GM21367 (cell line): ENCODE results near the gene POLR3E.
"Not testable (repeated sequence)": the region's sequence is repeated elsewhere in the genome, so short reads cannot be mapped to it uniquely, and the experiment has no call there.

Experiments used
- ATAC-seq: cut with Tn5 transposase; IDR thresholded peaks from one replicate; pipeline ENCODE4 v1.9.1; 2021; ENCODE audit not compliant: unreplicated experiment

The POLR3E gene

DNA sequence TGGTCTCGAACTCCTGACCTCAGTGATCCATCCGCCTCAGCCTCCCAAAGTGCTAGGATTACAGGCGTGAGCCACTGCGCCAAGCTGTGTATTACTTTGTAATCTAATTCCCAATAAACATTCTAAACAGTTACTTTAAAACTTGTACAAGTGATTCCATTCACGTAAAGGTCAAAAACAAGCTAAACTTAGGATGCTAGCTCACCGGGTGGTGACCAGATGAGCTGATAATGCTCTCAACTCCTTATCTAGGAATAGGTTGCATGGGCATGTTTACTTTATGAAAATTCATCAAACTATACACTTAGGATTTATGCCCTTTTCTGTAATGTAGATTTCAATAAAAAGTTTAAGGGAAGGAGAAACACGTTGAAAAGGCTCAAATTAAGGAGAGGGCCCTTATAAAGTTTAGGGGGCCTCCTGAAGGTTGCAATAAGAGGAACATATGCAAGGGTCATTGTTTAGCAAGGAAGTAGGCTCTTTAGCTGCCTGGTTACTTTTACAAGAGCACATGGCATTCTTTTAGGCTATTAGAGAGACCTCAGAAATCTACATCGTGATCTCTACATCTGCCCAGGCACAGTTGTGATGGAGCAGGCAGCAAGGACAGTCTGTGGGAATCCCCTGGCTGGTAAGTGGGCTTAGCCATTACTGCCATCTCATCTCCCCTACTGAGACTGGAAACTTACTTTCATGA, 63.9 kb downstream of the POLR3E start:
- ATAC-seq, result no peak

DNA sequence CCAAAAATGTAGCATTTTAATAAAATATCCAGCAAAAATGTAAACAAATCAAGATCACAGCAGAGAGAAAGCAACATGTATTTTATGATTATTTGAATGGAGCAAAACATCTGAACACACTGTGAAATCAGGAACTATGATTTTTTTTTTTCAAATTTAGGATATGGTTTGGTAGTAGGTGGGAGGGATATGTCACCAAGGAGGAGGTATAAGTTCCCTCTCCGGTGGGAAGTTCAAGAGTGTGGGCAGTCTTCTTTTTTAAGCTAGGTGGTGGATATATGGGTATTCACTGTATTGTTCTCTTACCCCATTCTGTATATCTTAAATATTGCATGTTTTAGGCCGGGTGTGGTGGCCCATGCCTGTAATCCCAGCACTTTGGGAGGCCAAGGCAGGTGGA, 67.0 kb downstream of the POLR3E start:
- ATAC-seq, result no peak

DNA sequence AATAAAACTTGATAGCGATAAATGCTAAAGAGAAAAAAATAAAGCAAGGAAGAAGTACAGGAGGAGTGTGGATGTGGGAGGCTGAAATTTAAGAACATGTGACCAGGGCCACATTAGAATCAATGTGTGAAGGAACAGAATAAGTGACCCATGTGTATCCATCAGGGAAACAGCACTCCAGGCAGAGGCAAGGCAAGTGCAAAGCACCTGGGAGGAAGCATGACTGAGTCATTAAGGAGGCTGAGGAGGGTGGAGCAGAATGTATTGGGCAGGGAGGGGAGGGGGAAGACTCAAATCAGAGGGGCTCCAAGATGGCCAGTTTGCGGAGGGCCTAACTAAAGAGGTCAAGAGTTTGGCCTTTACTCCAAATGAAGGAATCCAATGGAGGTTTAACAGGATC, 69.2 kb downstream of the POLR3E start:
- no peak for ATAC-seq

DNA sequence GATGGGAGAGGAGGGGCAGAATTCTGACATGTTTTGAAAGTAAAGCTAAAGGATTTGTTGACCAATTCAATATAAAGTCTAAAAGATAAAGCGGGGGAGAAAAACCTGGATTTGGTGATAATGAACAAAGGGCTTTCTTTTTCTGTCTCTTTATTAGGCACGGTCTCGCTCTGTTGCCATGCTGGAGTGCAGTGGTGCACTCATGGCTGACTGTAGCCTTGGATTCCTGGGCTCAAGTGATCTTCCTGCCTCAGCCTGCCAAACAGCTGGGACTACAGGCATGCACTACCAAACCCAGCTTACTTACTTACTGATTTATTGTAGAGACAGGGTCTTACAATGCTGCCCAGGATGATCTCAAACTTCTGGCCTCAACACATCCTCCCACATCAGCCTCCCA, 69.7 kb downstream of the POLR3E start:
- no peak for ATAC-seq

DNA sequence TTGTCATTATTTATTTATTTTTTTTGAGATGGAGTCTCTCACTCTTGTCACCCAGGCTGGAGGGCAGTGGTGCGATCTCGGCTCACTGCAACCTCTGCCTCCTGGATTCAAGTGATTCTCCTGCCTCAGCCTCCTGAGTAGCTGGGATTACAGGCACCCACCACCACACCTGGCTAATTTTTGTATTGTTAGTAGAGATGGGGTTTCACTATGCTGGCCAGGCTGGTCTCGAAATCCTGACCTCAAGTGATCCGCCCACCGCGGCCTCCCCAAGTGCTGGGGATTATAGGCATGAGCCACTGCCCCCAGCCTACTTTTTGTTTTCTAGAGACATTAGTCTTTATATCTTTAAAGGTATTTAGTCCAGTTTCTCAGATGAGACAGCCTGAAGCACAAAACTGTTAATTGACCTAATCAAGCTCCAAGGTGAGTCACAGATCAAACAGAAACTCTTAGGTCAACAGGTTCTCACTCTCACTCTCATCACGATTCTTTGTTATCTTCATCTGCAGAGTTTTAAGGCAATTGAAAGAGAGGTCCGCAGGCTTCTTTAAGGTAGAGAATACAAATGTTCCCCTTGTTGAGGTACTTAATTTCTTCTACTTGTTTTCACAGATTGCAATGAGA, 71.1 kb downstream of the POLR3E start:
- not testable (repeated sequence) for ATAC-seq

DNA sequence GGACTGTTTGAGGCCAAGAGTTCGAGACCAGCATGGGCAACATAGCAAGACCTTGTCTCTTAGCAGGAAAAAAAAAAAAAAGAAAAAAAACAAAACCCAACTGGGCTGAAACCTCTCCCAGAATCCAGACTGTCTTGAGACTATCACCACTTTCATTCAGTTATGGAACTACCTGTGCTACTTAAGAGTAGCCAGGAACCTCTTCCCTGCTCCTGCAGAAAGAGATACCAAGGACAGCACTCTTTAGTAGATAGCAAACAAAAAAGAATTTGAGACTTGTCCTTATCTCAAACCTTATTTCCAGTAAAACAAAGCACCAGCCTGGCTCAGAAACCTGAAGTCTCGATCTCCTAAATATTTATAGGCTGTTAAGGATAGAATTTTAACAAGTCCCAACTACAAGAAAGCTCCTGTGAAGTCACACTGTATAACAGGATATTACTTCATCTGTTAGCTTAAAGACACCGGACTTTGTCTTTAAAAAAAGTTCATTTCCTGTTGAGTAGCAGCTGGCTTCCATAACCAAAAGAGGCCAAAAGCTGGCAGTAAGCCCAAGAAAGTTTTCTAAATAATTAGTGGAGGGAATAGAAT, 72.1 kb downstream of the POLR3E start:
- ATAC-seq, result no peak

DNA sequence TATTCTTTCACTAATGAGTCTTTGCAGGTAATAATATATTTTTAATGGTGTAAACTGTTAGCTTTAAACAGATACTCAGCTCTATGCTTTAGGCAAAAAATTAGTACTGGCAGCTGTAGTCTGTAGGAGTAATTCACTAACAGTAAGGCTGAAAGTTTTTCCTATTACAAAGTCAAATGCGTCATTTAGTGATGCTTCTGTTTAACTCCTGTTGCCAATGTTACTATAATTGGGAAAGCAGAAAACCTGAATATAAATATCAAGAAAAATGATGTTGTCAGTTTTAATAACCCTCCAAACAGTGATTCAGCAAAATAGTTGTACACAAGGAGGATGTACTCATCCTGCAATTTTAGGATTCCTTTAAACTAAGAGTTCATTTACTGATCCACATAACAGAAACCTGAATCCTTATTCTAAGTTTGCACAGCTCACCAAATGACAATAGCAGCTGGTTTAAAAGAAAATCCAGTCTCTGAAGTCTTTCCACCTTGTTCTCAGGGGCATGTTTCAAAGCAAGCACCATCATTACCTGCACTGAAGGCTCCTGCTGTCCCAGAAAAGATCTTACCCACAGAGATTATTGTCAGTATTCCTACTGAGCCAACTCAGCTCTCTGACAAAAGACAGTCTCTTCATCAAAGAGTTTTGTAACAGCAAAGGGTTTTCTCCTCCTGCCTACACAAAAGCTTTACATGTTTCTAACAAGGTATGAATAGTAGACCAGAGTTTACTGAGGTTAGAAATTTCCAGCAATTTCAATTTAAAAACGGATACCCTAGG, 73.0 kb downstream of the POLR3E start:
- ATAC-seq, result no peak

DNA sequence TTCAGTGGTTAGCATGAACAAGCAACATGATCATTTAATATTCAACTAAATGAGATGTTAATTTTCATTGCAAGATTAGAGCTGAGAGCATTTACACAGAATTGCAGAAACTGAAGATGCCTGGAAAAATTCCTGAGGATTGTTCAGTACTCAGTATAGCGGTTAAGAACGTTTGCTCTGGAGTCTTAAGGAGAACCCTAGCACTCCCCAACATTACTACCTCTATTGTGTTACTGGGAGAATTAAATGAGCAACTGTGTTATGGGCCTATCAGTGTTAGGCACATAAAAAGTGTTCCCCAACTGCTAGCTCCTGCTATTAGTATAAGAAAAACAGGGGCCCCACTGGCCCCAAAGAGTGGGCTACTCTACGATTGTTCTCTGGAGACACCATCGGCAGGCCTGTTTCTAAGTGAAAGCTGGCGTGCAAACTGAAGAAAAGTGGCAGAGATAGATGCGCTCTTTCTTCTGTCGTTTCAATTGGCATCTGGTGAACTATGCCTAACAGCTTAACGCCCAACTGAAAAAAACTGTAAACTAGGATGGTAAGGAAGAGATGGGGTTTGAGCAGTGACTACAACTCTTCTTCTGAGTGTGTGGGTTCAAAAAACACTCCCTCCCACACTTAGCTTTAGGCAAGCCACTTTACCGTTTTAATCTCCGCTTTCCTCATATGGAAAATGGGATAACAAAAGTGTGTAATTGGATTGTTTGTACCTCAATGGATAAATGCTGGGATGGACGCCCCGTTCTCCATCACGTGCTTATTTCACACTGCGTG, 75.9 kb downstream of the POLR3E start:
- no peak for ATAC-seq

DNA sequence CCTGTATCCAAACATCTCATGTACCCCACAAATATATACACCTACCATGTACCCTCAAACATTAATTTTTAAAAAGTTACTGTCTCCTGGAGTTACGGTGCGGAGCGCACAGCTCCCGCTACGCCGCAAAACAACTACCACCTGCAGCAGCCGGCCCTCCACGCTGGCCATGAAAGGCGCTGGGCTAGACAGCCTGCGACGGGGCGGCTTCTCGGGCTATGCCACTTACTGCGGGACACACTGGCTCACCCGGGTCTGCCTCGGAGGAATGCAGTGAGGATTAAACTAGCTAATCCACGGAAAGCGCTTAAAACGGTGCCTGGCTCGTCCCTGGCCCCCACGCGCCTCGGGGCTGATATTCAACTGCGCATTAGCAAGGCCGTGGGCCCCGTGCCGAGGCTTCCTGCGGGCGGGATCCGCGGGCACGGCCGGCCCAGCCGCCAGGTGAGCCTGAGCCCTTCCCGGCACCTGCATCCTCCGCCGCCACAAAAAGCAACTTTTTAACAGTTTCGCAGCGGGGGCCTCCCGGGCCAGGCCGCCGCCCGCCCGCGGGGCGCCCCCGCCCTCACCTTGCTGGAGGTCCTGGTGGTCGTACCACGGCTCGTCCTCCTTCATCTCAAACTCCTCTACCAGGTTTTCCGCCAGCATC, 76.6 kb downstream of the POLR3E start:
- ATAC-seq, result peak; percentile 16

DNA sequence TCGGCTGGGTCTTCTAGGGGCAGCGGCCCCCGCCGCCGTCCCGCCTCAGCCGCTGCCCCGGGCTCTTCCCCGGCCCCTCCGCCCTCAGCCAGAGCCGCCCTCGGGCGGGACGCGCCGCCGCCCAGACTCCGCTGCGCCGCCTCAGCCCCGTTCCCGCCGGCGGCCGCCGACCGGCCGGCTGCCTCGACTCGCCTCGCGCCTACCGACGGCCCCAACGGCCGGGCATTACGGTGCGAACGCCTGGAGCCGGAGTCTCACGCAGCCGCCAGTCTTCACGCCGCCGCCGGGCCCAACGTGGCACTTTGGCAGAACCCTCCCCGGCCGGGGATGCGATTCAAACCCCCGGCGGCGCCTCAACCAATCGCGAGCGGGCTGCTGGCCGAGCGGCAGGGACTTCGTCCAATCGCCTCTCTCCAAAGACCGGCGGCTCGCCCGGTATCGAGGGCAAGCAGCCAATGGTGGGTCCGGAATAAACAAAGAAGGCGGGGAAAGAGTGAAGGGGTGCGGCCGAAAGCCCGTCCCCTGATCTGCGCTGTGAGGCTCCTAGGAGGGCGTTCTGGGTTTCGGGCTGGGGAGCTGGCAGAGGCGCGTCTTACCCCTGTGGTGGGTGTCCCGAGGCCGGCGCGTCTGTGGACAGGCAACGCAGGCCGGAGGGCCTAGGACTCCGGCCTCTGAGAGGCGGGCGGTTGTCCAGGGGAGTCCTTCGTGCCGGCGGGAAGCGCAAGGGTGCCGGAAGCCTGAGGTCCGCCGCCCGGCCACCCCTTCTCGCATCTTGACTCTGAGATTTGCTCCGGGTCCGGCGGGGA, 77.3 kb downstream of the POLR3E start, which contains the start of gene CDR2:
CDR2 (minus strand) TSS at position 309 of the 806 bp plus-strand sequence. CDS start 310 bp downstream, outside the sequence.
- ATAC-seq, result peak; percentile 78

DNA sequence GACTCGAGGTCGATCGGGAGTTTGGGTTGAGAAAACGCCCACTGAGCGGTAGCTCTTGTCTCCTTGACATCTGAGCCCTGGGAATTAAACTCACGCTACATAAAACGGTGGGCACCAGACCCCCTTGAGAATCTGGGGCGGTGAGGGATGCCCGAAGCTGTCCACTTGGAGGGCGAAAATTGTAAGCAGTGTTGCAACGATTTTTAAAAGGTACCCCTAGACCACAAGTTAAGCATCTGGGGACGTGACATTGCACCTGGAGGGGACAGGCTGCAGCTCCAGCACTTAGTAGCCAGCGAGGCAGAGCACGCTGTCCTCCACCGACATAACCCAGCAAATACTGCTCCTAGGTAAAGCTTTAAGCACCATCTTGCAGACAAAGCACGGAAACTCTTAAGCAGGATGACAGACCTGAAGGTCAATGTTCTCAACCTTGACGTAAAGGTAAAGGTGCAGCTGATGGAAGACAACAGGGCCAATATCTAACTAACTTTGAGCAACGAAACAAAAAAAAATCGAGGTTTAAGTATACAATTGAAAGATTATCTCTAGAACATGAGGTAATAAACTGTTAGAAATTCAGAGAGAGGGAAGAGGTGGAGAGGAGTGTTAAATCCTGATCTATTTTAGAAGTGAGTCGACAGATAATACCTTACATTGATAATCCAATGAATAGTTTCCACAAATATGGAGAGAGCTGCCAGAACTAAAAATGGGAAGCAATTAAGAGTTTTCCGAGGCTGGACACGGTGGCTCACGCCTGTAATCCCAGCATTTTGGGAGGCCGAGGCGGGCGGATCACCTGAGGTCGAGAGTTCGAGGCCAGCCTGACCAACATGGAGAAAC, 78.1 kb downstream of the POLR3E start:
- no peak for ATAC-seq

DNA sequence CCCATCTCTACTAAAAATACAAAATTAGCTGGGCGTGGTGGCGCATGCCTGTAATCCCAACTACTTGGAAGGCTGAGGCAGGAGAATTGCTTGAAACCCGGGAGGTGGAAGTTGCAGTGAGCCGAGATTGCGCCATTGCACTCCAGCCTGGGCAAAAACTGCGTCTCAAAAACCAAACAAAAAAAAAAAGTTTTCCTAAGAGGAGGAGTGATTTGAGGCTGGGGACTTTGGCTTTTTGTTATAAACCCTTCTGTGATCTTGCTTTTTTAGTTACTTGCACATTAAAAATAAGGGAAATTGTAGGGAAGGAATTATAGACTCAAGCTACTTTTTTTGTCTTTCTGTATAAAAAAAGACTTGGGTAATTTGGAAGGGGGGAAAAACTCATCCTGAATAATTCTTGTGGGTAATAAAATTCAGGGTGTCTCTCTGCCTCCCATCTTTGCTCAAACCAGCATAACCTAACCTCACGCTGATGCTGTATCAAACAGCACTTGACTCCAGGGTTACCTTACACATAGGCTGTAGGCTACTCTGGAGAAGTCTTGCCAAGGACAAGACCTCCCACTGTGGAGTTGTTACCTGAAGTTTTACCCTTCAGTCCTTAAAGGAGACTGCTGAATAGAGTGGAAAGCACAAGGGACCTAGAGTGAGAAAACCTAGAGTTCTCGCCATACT, 78.9 kb downstream of the POLR3E start:
- ATAC-seq, result no peak

DNA sequence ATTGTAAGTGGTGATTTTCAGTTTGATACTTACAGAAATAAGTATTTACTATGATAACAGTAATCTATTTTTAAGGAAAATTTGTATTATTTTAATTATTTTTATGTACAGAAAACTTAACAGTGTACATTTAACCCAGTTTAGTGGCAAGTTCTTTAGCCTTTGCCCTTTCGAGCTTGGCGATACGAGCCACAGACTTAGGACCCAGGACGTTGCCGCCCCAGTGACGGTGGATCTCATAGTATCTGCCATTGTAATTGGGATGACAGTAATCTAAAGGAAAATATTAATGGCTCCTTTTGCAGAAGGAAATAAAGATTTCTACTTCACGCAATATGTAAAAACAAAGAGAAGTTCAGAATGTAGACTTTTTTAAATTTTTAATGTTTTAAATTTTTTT, 82.4 kb downstream of the POLR3E start:
- no peak for ATAC-seq

DNA sequence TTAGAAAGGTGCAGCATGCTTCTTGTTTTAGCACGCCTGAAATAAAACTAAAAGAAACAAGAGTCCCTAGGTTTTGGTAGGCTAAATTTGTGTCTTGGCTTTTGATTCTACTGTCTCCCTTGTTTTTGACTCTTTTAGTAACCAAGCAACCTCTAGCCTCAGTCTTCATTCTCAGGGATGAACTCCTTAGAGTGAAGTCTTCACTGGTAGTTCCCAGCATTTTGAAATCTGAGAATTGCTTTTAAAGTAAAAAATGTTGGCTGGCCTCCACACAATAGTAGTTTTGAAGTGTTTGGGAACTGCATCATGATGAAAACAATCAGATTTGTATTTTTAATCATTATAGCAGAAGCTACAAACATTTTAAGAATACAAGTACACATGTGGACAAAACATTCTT, 83.3 kb downstream of the POLR3E start:
- ATAC-seq, result no peak

DNA sequence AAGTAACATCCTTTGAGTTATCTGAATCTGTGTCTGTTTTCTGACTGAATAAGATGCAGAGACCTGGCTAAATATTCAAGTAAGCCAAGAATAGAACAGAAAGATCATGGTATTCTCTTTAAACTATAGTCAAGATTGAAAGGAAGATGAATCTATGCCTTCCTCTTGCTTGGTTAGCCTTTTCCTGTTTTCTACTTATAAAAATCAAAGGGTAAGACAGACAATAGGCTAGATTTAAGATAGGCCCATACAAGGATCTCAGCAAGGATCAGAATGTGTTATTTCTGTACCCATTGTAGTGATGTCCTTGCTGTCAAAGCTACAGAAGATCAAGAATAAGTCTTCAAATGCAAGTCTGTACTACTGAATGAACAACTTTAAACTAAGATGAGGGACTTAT, 84.2 kb downstream of the POLR3E start:
- no peak for ATAC-seq

DNA sequence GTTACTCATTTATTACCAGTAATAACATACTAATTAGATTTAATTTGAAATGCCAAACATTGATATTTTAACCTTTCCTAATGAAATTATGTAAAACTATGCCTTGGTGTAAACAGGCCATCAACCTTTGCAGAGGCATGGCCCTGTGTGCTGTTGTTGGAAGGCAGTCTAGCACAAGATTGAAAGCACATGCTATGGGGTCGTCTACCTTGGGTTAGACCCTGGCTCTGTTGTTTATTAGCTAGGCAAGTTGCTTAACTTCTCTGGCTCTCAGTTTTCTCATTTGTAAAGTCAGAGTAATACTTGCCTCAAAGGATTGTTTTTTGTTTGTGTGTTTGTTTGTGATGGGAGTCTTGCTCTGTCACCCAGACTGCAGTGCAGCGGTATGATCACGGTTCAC, 86.6 kb downstream of the POLR3E start:
- ATAC-seq, result no peak
